Thoracic aorta (tissue), 2 donors: Measurements from ENCODE around the gene PNCK. TPM values are rescaled to one million over a fixed set of nuclear protein-coding genes. Genes with fewer than 3 reads are reported as not detected.
"Not testable (repeated sequence)": the region's sequence is repeated elsewhere in the genome, so short reads cannot be mapped to it uniquely, and the experiment has no call there.

Source experiments
- ATAC-seq: fragments of 150-250 bp; one replicate; pipeline ENCODE4 v1.8.0; 2017; ENCODE audit warnings: low read depth; ENCODE audit not compliant: insufficient number of reproducible peaks, low FRiP score
- DNase-seq: peaks from one replicate; pipeline ENCODE4 v3.0.0-alpha.2; 2020; ENCODE audit warnings: low spot score
- H3K27ac ChIP-seq, 2 donors: fragments of 200-600 bp; sonication (generic); 1 replicate in 1 of 2; 2 replicates in 1 of 2; pipeline ENCODE4 v1.5.1; 2016; ENCODE audit warnings: mild to moderate bottlenecking in 2 of 2, moderate library complexity in 2 of 2
- H3K27me3 ChIP-seq: fragments of 200-600 bp; sonication (generic); replicated peaks from 2 replicates; pipeline ENCODE4 v1.6.0; 2016; ENCODE audit warnings: mild to moderate bottlenecking; ENCODE audit not compliant: insufficient read depth
- H3K36me3 ChIP-seq: fragments of 200-600 bp; sonication (generic); one replicate; pipeline ENCODE4 v1.5.1; 2016
- H3K4me1 ChIP-seq, 2 donors: fragments of 200-600 bp; sonication (generic); 1 replicate in 1 of 2; 2 replicates in 1 of 2; pipeline versions ENCODE4 v1.5.1 to v1.6.0; 2016; ENCODE audit warnings: low read depth in 2 of 2, mild to moderate bottlenecking in 1 of 2; ENCODE audit not compliant: control insufficient read depth in 1 of 2
- H3K4me3 ChIP-seq: fragments of 200-600 bp; sonication (generic); 2 replicates; pipeline ENCODE4 v1.5.1; 2016; ENCODE audit warnings: mild to moderate bottlenecking
- H3K9me3 ChIP-seq: fragments of 200-600 bp; sonication (generic); 2 replicates; pipeline ENCODE4 v1.5.1; 2016
- CTCF ChIP-seq: fragments of 200-600 bp; sonication (generic); IDR thresholded peaks from one replicate; pipeline ENCODE4 v1.5.1; 2019; ENCODE audit warnings: antibody characterized with exemption
- total RNA-seq, 2 donors: library from RNA; depleted of rRNA; stranded (reverse); fragments of >200 nt; gene quantifications; one replicate each; pipeline versions ENCODE4 v1.1.0 to v1.2.3, GENCODE V29; 2016

Gene PNCK
- total RNA-seq, 2 donors from 2014 or later = 1.2 to 3.2 TPM

DNA sequence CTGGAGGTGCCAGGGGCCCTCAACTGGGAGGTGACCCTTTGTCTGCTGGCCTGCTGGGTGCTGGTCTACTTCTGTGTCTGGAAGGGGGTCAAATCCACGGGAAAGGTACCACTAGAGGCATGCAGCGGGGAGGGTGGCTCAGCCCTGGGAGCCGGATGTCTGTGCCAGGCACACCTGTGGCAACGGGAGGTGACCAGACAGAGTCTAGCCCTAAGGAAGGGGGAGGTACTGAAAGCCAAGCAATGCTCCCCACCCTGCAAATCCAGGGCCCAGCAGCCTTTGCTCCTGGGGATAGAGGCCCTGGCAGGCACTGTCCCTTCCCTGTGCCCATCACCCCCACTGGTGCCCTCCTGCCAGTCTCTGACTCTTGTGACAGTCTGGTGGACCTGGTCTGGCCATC lies 18.4 kb upstream of the PNCK start:
- H3K4me1 ChIP-seq = peaks cover 0 to 8% of the 10 kb centered on the region in 2 donors
- H3K4me3 ChIP-seq = no peak overlapping the region
- DNase-seq = no peak
- TF ChIP-seq CTCF = no peak
- no peak overlapping the region for H3K27ac ChIP-seq
- no peaks in the 10 kb centered on the region for H3K36me3 ChIP-seq
- no peak for ATAC-seq
- H3K9me3 ChIP-seq = no peaks in the 10 kb centered on the region
- H3K27me3 ChIP-seq = no peaks in the 10 kb centered on the region

- DNase-seq, H3K4me1 ChIP-seq, ATAC-seq, H3K27ac ChIP-seq, H3K9me3 ChIP-seq, H3K4me3 ChIP-seq, H3K27me3 ChIP-seq, H3K36me3 ChIP-seq: not testable (repeated sequence)
Measured at GRCh38 chrX:153691032-153691827, 17.6 kb upstream of the PNCK start.

DNA sequence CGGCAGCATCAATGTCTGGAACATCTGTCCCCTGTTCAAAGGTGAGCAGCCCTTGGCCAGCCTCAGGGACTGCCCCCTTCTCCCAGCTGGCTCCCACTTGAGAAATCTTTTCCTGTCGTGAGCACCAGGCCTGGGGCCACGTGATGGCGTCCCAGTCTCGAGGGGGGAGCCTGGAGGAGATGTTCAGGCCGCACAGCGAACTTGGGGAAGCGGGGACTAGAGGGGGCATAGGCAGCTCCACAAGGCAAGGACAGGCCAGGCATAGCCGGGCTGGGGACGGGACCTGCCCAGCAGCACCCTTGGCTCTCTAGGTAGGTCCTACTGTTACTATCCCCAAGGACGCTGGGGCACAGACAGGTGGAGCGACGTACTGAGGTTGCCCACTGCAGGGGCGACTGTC lies 16.9 kb upstream of the PNCK start:
- TF ChIP-seq CTCF = no peak
- Histone ChIP-seq H3K4me1 (peaks cover 0 to 8% of the 10 kb centered on the region in 2 donors), H3K4me3 (no peak overlapping the region), H3K27me3 (no peaks in the 10 kb centered on the region), H3K27ac (no peak overlapping the region), H3K36me3 (no peaks in the 10 kb centered on the region), H3K9me3 (no peaks in the 10 kb centered on the region)
- no peak for ATAC-seq
- no peak for DNase-seq

GRCh38 chrX:153689654-153690465 lies 16.2 kb upstream of the PNCK start:
- Histone ChIP-seq H3K27me3 (no peaks in the 10 kb centered on the region), H3K4me3 (peak overlapping the region; percentile 35), H3K36me3 (no peaks in the 10 kb centered on the region), H3K27ac (peak overlapping the region in 1 of 2 donors; percentile 30), H3K4me1 (peaks cover 0 to 8% of the 10 kb centered on the region in 2 donors), H3K9me3 (no peaks in the 10 kb centered on the region)
- DNase-seq (no peak), ATAC-seq (no peak)
- TF ChIP-seq CTCF = no peak

DNA sequence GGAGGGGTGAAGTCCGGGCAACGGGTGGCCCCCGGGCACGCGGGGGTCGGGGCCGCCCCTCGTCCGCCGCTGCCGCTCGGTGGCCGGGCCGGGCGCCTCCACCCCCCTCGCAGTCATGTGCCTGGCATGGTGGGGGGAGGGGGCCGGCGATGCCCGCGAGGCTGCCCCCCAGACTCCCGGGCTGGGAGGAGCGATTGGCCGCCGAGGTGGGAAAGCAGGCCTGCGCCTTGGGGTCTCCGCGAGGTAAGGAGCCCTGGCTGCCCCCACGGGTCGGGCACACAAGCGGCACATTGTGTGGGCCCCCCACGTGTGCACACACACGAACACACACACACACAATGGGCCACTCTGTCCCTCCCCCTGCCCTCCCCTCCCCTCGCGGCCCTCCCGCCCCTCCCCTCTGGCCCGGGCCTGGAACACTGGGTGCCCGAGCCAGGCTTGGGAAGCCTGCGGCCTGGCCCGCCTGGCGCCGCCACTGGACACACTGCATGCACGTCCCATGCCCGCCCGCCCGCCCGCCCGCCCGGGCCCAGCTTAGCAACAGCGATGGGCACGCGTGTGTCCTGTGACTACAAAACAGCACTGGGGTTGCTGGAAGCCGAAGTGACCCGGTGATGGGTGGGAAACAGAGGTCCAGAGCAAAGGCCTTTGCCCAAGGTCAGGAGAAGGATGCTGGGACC lies 15.4 kb upstream of the PNCK start:
- H3K4me1 ChIP-seq = peaks cover 0 to 8% of the 10 kb centered on the region in 2 donors
- H3K9me3 ChIP-seq = no peaks in the 10 kb centered on the region
- DNase-seq (no peak), ATAC-seq (peak; percentile 40)
- no peaks in the 10 kb centered on the region for H3K27me3 ChIP-seq
- TF ChIP-seq CTCF = no peak
- H3K4me3 ChIP-seq = peak overlapping the region; percentile 65
- no peaks in the 10 kb centered on the region for H3K36me3 ChIP-seq
- H3K27ac ChIP-seq = peak overlapping the region in 1 of 2 donors; percentile 30
